Subcutaneous adipose tissue (tissue), 4 donors: Measurements from ENCODE around the gene DUOX2. TPM values are rescaled to one million over a fixed set of nuclear protein-coding genes. Genes with fewer than 3 reads are reported as not detected.

Experiments
- total RNA-seq, 4 donors: library from RNA; depleted of rRNA; stranded (reverse); fragments of >200 nt; gene quantifications; one replicate each; pipeline ENCODE4 v1.1.0, GENCODE V29; 2016
- TF ChIP-seq, protein P1 (sequence below): fragments of 450-650 bp; IDR thresholded peaks from one replicate; pipeline ENCODE4 v1.5.1; 2016; ENCODE audit warnings: low read depth, mild to moderate bottlenecking, control low read depth, antibody characterized with exemption, moderate library complexity

DUOX2 gene
- total RNA-seq, 4 donors from 2014 or later: under 0.01 to 0.22 (median under 0.01) TPM; not detected in 1

DNA sequence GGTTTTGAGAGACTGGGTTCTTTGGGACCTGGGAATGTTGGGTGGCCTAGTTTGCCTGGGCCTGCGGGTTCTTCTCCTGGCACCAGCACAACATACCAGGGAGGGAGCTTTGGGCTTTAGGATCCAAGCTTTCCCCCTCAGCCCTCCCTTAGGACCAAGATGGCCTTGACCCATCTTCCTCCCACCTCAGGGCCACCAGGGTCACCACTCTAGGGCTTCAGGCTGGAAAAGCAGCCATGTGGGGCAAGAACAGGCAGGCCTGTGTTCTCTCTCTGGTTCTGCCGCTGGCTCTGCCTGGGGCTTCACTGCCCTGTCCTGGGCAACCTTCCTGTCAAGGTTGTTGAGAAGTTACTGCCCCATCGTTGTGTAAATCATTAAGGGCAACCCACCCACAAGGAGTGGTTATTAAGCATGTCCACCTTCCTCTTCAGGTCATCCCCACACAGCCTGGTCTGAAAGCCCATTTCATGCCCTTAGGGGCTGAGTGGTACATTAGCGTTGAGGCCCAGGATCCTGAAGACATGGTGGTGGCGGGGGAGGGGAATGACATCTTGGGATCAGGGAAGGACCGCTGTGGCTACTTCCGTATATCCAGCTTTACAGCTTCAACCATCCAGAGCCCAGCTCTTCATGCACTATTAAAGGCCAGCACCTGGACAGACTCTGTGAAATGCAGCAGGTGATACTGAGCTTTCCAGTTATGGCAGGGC, 16.5 kb upstream of the DUOX2 start:
- TF ChIP-seq, protein P1, sequence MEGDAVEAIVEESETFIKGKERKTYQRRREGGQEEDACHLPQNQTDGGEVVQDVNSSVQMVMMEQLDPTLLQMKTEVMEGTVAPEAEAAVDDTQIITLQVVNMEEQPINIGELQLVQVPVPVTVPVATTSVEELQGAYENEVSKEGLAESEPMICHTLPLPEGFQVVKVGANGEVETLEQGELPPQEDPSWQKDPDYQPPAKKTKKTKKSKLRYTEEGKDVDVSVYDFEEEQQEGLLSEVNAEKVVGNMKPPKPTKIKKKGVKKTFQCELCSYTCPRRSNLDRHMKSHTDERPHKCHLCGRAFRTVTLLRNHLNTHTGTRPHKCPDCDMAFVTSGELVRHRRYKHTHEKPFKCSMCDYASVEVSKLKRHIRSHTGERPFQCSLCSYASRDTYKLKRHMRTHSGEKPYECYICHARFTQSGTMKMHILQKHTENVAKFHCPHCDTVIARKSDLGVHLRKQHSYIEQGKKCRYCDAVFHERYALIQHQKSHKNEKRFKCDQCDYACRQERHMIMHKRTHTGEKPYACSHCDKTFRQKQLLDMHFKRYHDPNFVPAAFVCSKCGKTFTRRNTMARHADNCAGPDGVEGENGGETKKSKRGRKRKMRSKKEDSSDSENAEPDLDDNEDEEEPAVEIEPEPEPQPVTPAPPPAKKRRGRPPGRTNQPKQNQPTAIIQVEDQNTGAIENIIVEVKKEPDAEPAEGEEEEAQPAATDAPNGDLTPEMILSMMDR: no peak

DNA sequence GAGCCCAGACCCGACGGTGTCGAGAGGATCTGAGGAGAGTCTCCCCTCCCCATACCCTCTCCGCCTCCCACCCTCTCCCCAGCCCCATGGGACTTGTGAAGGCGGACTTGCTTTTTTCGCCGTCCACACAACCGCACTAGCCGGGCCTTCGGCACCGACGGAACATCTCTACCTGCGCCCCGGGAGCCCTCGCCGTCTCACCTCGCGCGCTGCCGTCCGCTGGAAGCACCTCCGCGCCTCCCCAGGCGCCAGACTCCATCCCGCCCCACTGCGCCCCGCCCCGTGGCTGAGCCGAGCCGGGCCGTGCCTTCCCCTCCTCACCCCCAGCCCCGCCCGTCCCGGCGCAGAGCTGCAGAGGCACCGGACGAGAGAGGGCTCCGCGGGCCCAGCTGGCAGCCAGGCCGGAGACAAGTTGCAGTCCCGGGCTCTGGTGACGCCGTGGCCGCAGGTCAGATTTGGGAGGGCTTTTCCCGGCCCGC, 15.7 kb upstream of the DUOX2 start, which contains the start of the genes DUOX1 and DUOXA1:
Gene DUOX1, plus strand, starts transcription at position 344 of the 479 bp plus-strand sequence. CDS start 1,973 bp downstream, outside the sequence.
Gene DUOXA1, minus strand, starts transcription at position 229 of the 479 bp plus-strand sequence. CDS start 6,865 bp downstream, outside the sequence.
- TF ChIP-seq, protein P1: no peak

DNA sequence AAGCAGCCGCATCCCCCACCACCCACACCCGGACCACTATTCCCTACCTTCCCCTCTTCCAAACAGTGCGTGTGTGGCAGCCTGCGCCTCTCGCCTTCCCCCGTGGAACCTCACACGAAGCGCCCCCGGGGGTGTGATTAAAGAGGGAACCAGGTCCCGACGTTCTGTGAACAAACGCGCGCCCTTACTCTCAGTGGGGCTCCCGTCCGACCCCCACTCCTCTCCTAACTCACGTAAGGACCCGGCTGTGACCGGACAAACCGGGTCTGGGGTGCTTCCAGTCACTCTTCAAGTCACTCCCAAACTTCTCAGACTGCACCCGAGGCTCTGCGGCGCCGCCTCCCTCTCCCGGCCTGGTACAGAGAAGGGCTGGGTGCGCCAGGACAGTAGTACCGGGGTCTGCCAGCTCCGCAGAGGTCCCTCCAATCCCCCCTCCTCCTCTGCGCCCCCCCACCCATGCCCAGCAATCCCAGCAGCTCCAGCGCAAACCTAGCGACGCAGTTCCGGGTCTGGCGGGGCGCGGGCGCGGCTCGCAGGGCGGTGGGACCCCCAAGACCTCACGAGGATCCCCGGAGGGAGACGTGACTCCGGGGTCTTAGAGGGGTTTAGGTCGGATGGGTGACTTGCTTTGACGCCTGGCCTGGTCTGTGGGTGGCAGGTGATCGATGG, 15.1 kb upstream of the DUOX2 start:
- TF ChIP-seq, protein P1: no peak

DNA sequence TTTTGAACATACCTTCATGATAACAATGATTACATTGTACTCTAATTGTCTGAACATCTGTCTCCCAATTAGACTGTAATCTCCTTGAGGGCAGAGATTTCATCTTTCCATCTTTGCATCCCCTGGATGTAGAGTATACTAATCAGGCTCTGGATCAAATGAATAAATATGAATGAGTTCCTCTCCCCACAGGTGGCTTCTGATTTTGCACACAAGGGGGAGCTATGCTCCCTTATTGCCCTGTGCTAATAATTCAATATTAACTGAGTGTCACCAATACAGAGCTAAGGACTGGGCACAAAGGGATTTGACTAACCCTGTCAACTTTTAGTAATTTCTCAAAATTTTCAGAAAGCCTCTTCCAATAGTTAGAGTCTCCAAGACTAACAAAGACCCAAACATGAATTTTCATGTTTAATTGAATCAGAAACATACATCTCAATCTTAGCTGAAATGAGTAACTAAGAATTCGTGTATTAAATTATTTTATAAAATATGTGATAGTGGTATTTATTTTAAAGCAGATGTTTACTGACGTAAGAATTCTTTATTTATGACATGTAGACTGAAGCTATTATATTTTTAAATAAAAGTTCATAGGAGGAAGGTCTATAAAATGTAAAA, 12.7 kb upstream of the DUOX2 start:
- TF ChIP-seq, protein P1: no peak

DNA sequence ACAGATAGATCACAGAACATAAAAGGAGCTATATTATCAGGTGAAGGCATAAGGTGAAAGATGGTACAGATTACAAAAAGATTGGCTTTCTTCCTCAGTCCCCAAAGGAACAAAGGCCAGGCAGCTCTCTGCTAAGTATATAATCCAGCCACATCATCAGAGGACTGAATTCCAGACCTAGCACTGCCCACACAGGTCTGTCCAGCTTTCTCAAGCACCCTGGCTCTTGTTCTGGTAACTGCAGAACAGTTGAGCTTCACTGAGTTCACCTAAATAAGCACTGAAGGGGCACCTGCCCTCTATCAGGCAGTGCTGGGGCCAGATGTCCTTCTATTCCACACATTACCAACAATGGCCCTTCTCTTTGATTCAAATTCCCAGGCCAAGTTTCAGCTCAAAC, 9.4 kb upstream of the DUOX2 start:
- TF ChIP-seq, protein P1: no peak

DNA sequence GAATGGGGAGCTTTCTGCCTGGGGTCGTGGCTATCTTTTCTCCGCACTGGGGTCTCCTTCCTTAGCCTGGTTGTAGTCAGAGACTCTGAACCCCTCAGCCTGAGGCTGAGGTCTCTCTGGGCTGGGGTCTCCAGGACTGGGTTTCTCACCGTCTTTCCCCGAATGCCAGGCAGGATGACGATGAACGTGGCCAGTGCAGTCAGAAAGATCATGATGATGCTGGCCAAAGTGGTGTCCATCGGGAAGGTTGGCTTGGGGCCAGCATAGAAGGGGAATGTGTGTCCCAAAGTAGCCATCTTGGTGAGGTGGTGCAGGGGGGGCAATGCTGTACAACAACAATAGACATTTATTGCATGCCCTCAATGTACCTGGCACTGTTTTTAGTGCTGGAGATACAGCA, 8.7 kb upstream of the DUOX2 start:
- TF ChIP-seq, protein P1: no peak
